Measurements from ENCODE around the gene BDNF.
"Not testable (repeated sequence)": the region's sequence is repeated elsewhere in the genome, so short reads cannot be mapped to it uniquely, and the experiment has no call there.

The BDNF gene

GRCh38 chr11:27673979-27674663 is 26.1 kb downstream of the BDNF start:
- Histone ChIP-seq H3K27me3 (no peaks in the 10 kb centered on the region), H3K36me3 (no peaks in the 10 kb centered on the region), H4K20me1 (no peaks in the 10 kb centered on the region), H3K4me3 (no peak overlapping the region), H3K4me1 (no peaks in the 10 kb centered on the region), H3K9me3 (no peaks in the 10 kb centered on the region), H3K9ac (no peak overlapping the region), H3K27ac (no peak overlapping the region), H3K4me2 (no peak overlapping the region)
- no peak for TF ChIP-seq Cebpa-rat (IDR thresholded peaks at IDR 0.05)

GRCh38 chr11:27672836-27673464 is 27.3 kb downstream of the BDNF start:
- Histone ChIP-seq H3K9ac (no peak overlapping the region), H3K9me3 (no peaks in the 10 kb centered on the region), H3K36me3 (no peaks in the 10 kb centered on the region), H3K4me3 (no peak overlapping the region), H4K20me1 (no peaks in the 10 kb centered on the region), H3K4me1 (no peaks in the 10 kb centered on the region), H3K4me2 (no peak overlapping the region), H3K27me3 (no peaks in the 10 kb centered on the region), H3K27ac (no peak overlapping the region)
- TF ChIP-seq Cebpa-rat (IDR thresholded peaks at IDR 0.05), result no peak

GRCh38 chr11:27665508-27666101 is 34.6 kb downstream of the BDNF start:
- H3K9ac ChIP-seq, result not testable (repeated sequence)

GRCh38 chr11:27663326-27663725 is 36.9 kb downstream of the BDNF start:
- TF ChIP-seq Cebpa-rat (IDR thresholded peaks at IDR 0.05), result no peak
- Histone ChIP-seq H3K36me3 (no peaks in the 10 kb centered on the region), H3K27ac (no peak overlapping the region), H3K4me2 (no peak overlapping the region), H3K9ac (no peak overlapping the region), H4K20me1 (no peaks in the 10 kb centered on the region), H3K27me3 (no peaks in the 10 kb centered on the region), H3K9me3 (no peaks in the 10 kb centered on the region), H3K4me3 (no peak overlapping the region), H3K4me1 (no peaks in the 10 kb centered on the region)

More at GRCh38 chr11:27665508-27666101, 34.6 kb downstream of the BDNF start:
- not testable (repeated sequence) for H3K4me2 ChIP-seq, H3K27me3 ChIP-seq, H3K9me3 ChIP-seq, H3K4me1 ChIP-seq, H4K20me1 ChIP-seq, H3K36me3 ChIP-seq, H3K27ac ChIP-seq, H3K4me3 ChIP-seq

- Histone ChIP-seq H3K27me3 (no peaks in the 10 kb centered on the region), H3K27ac (no peak overlapping the region), H3K36me3 (no peaks in the 10 kb centered on the region), H3K9me3 (no peaks in the 10 kb centered on the region), H4K20me1 (no peaks in the 10 kb centered on the region), H3K9ac (no peak overlapping the region), H3K4me1 (no peaks in the 10 kb centered on the region), H3K4me3 (no peak overlapping the region), H3K4me2 (no peak overlapping the region)
- no peak for TF ChIP-seq Cebpa-rat (IDR thresholded peaks at IDR 0.05)
Observed at GRCh38 chr11:27660171-27660570, 40.1 kb downstream of the BDNF start.

GRCh38 chr11:27658535-27659236 is 41.6 kb downstream of the BDNF start:
- Histone ChIP-seq H3K9me3 (no peaks in the 10 kb centered on the region), H4K20me1 (no peaks in the 10 kb centered on the region), H3K4me3 (no peak overlapping the region), H3K4me2 (no peak overlapping the region), H3K36me3 (no peaks in the 10 kb centered on the region), H3K27me3 (no peaks in the 10 kb centered on the region), H3K9ac (no peak overlapping the region), H3K27ac (no peak overlapping the region), H3K4me1 (no peaks in the 10 kb centered on the region)
- no peak for TF ChIP-seq Cebpa-rat (IDR thresholded peaks at IDR 0.05)

GRCh38 chr11:27656806-27657483 is 43.3 kb downstream of the BDNF start:
- no peak overlapping the region for H3K4me3 ChIP-seq
- TF ChIP-seq Cebpa-rat (IDR thresholded peaks at IDR 0.05), result no peak
- H4K20me1 ChIP-seq, result no peaks in the 10 kb centered on the region
- no peaks in the 10 kb centered on the region for H3K27me3 ChIP-seq
- H3K4me1 ChIP-seq, result no peaks in the 10 kb centered on the region
- H3K9ac ChIP-seq, result no peak overlapping the region
- no peak overlapping the region for H3K27ac ChIP-seq
- H3K36me3 ChIP-seq, result no peaks in the 10 kb centered on the region
- H3K4me2 ChIP-seq, result no peak overlapping the region
- H3K9me3 ChIP-seq, result no peaks in the 10 kb centered on the region

- H3K36me3 ChIP-seq, result no peaks in the 10 kb centered on the region
- H4K20me1 ChIP-seq, result no peaks in the 10 kb centered on the region
- no peaks in the 10 kb centered on the region for H3K27me3 ChIP-seq
- H3K4me2 ChIP-seq, result no peak overlapping the region
- no peak overlapping the region for H3K4me3 ChIP-seq
- TF ChIP-seq Cebpa-rat (IDR thresholded peaks at IDR 0.05), result no peak
- no peak overlapping the region for H3K9ac ChIP-seq
- H3K4me1 ChIP-seq, result no peaks in the 10 kb centered on the region
- H3K27ac ChIP-seq, result no peak overlapping the region
- H3K9me3 ChIP-seq, result no peaks in the 10 kb centered on the region
Observed at GRCh38 chr11:27656320-27656719, 43.9 kb downstream of the BDNF start.

GRCh38 chr11:27653990-27654758 is 46.1 kb downstream of the BDNF start:
- Histone ChIP-seq H3K4me2 (no peak overlapping the region), H4K20me1 (no peaks in the 10 kb centered on the region), H3K27ac (no peak overlapping the region), H3K9me3 (no peaks in the 10 kb centered on the region), H3K36me3 (no peaks in the 10 kb centered on the region), H3K27me3 (no peaks in the 10 kb centered on the region), H3K4me1 (no peaks in the 10 kb centered on the region), H3K9ac (no peak overlapping the region), H3K4me3 (no peak overlapping the region)
- no peak for TF ChIP-seq Cebpa-rat (IDR thresholded peaks at IDR 0.05)
